Activated gamma-delta T cell (primary cell): ENCODE results near the gene IRGQ.
"Not testable (repeated sequence)": the region's sequence is repeated elsewhere in the genome, so short reads cannot be mapped to it uniquely, and the experiment has no call there.

ENCODE experiments used
- DNase-seq: peaks from one replicate; lab custom pipeline; 2025; lab: John Stamatoyannopoulos, UW

The IRGQ gene

DNA sequence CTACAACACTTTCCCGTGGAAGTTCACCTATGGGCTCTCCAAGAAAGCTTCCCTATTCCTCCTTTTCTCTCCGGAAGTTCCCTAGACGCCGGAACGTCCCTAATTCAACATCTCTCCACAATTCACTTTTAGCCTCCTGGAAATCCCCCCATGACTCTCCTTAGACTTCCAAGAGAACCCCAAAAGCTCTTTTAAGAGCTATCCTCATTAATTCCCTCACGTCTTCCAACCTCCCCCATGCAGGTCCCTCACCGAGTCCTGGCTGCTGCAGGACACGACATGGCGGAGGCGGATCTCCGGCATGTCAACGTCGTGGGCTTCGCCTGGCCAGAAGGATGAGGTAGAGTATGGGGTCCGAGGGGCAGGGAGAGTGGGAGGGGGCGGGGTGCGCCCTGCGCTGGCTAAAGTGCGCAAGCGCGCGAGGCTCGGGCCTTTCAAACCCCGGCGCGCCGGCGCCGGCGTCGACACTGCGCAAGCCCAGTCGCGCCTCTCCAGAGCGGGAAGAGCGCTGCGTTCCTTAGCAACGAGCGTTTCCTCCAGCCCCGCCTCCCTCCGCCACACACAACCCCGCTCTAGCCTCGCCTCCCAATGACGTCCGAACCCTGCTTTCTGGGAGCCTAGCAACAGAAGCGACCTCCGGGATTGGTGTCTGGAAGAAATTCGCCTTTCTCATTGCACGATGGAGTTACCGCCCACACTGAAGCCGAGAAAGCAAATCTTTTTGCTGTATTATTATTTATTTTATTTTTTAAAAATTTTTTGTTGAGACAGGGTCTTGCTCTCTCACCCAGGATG lies 20.6 kb downstream of the IRGQ start, which contains the start of the genes PINLYP and XRCC1:
Gene PINLYP (plus strand): TSS at position 646 of the 795 bp plus-strand sequence. CDS start 1,391 bp downstream, outside the sequence.
Gene XRCC1 (minus strand): TSS at position 372 of the 795 bp plus-strand sequence. CDS start 69 bp downstream, at position 303.
- DNase-seq, result peak; percentile 89

DNA sequence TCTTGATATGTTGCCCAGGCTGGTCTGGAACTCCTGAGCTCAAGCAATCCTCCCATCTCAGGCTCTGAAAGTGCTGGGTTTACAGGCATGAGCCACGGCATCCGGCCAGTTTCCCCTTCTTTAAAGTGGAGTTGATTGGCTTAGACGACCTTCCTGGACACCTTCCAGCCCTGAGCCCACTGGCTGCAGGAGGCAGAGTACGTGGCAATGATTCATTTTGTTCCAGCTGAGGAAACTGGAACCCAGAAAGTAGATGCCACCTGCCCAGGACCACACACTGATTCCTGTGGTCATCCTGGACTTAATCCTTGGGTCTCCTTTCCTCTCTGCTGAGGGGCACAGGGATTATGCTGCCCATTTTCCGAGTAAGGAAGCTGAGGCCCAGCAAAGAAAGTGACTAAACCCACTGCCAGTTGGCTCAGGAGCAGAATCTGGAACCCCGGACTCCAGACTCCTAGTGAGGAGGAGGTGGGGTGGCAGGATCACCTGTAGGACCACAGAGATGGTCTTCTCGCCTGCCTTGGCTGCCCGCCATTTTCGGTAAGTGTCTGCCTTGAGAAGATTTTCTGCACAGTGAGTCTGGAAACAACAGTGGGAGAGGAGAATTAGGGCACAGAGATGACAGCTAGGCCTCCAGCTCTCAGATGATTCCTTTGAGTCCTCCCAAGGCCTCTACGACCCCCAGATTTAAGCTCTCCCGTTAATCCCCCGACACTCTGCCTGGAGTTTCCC lies 21.3 kb downstream of the IRGQ start:
- DNase-seq, result no peak

GRCh38 chr19:43572171-43572588 lies 23.8 kb downstream of the IRGQ start:
- DNase-seq, result no peak

DNA sequence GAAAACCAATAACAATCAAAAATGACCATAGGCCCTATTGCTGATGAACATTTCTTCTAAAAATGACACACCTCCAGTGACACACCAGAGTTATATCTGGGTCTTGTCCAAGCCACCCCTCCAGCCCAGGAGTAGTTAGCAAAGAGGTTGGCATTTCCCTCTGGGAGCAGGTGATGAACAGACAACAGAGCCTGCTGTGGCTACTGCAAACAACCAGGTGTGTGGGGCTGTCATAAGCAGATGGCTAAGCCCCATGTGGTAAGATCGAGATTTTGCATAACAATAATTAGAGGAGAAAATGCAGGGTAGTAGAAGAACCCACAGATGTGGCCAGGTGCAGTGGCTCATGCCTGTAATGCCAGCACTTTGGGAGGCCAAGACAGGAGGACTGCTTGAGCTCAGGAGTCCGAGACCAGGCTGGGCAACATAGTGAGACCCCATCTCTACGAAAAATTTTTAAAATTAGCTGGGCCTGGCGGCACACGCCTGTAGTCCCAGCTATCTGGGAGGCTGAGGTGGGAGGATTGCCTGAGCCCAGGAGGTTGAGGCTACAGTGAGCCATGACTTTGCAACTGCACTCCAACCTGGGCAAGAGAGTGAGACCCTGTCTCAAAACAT lies 25.7 kb downstream of the IRGQ start:
- no peak for DNase-seq

- DNase-seq, result no peak
These were observed 26.3 kb downstream of the IRGQ start for GRCh38 chr19:43569657-43570056.

DNA sequence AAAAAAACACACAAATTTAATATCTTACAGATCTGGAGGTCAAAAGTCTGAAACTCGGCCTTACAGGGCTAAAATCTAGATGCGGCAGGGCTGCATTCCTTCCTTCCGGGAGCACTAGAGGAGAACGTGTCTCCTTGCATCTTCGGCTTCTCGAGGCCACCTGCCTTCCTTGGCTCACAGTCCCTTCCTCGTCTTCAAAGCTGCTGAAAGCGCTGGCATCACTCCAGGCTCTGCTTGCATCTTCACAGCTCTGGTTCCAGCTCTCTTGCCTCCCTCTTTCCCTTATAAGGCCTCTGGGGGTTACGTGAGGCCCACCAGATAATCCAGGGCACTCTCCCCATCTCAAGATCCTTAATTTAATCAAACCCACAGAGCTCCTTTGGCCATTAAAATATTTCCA lies 31.1 kb downstream of the IRGQ start:
- DNase-seq, result no peak

DNA sequence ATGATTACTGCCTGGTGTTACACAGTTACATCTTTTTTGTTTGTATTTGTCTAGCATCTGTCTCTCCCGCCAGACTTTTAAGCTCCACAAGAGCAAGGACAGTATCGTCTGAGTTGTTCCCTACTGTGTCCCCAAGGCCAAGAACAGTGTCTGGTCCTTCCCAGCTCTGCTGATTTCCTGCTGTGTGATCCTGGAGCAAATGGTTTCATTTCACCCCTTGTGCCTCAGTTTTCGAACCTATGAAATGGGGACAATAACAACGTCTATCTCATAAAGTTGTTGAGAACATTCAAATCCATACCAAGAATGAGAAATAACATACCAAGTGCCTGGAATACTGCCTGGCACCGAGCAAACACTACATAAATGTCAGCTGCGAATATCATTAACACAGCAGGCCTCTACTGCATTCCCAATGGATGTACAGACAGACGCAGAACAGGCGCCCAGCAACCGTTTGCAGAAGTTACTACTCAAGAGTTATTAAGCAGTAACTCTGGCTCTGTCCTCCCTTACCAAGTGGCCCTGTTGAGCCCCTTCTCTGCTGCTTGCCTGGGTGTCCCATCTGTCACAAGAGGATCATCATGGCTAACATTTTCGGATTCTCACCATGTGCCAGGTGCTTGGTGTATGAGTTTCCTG lies 32.0 kb downstream of the IRGQ start:
- DNase-seq, result no peak

DNA sequence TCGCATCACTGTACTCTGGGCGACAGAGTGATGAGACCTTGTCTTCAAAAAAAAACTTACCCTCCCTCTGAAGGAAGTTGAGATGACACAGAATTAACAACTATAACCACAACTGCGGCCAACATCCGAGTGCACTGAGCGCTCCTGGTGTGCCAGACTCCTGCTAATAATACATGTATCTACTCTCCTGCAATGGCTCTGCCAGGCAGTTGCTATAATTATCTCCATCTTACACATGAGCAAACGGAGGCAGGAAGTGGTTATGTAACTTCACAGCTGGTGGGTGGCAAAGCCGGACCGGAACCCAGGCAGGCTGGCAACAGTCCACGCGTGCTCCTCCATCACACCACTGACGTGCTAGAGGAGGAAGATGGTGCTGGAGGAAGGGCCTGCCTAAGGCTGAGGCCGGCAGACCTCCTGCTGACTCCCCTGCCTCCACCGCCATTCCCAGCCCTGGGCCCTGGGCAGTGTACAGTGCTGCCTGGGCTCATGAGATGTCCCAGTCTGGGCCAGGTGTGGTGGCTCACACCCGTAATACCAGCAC lies 33.2 kb downstream of the IRGQ start:
- peak; percentile 65 for DNase-seq

GRCh38 chr19:43562226-43562697 lies 33.7 kb downstream of the IRGQ start:
- DNase-seq, result no peak

- DNase-seq, result no peak
These were observed 34.6 kb downstream of the IRGQ start for GRCh38 chr19:43561139-43561970.

- DNase-seq, result no peak
These were observed 35.2 kb downstream of the IRGQ start for GRCh38 chr19:43560687-43561086.

- DNase-seq, result no peak
These were observed 40.7 kb downstream of the IRGQ start for GRCh38 chr19:43555185-43555770.

GRCh38 chr19:43554317-43554895 lies 41.5 kb downstream of the IRGQ start:
- no peak for DNase-seq

DNA sequence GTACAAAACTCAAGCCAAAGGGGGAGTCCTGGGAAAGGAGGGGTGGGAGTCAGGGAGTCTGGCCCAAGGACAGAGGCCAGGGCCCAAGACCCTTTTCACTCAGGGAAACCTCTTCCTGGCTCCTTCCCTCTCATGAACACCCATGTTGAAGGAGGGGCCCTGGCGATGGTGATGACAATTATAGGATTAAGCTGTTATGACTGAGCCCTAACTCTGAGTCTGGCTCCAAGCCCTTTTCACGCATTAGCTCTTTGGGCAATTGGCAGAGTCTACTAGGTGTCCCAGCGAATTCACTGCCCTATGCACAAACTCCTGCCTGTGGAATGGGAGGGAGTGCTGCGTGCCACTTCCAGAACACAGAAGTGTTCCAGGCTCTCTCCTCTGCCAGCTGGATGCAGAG lies 42.3 kb downstream of the IRGQ start:
- no peak for DNase-seq

DNA sequence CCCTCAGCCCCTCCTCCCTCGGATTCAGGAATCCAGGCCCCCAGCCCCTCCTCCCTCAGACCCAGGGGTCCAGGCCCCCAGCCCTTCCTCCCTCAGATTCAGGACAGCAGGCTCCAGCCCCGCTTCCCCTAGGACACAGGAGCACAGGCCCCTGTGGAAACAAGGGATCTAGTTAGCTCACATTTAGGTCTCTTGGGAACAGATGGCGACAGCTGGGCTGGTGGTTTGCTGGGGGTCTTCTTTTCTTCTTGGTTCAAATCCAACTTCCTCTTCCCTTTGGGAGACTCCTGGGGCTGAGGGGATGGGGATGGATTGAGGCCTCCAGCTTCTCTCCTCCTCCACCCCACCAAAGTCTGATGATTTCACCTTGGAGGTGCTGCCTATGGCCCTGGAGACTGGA lies 43.3 kb downstream of the IRGQ start:
- DNase-seq, result no peak

- DNase-seq, result no peak
These were observed 43.8 kb downstream of the IRGQ start for GRCh38 chr19:43552198-43552450.

DNA sequence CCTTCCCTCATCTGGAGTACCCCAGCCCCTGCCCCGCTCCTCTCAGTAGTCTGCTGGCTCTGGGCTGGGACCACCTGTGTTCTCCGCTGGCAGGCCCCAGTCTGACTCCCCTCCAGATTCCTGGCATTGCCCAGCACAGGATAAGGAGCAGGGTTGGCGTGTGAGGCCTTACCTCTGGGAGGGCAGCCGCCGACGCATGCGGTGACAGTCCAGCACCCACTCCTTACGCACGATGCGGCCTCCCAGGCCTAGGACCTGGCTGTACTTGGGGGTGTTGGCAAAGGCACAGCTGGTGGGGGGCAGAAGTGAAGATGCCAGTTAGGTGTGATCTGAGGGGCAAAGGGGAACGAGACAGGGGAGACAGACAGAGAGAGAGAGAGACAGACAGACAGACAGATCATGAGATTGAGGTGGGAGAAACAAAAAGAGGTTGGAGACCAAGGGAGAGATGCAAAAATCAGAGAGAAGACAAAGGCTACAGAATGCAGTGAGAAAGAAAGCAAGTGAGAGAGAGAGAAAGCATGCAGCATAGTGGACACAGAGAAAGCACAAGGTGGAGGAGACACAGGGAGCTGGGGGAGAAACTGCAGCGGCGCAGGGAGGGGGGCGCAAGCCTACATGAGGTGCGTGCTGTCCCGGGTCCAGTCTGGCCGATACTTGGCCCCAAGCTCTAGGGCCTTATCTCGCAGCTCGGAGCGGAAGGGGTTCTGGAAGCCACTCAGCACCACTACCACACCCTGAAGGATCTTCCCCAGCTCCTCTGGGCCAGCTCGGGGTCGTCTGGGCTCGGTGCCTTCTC lies 44.3 kb downstream of the IRGQ start:
- DNase-seq, result no peak

GRCh38 chr19:43548706-43549105 lies 47.2 kb downstream of the IRGQ start:
- no peak for DNase-seq

DNA sequence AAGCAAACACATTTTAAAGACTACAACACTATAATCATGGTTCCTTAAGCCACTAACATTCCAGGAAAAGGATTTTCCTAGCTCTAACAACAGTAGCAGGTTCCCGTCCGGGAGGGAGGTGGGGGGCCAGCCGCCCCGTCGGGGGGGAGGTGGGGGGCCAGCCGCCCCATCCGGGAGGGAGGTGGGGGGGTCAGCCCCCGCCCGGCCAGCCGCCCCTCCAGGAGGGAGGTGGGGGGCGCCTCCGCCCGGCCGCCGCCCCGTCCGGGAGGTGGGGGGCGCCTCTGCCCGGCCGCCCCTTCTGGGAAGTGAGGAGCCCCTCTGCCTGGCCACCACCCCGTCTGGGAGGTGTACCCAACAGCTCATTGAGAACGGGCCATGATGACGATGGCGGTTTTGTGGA lies 48.0 kb downstream of the IRGQ start:
- DNase-seq, result not testable (repeated sequence)
